ENCODE results near the gene FSIP1.

FSIP1 gene

GRCh38 chr15:39595338-39596221 lies 187.1 kb downstream of the FSIP1 start:
- DNase-seq (ENCODE audit: low read depth): no peak
- H3K4me3 ChIP-seq (ENCODE audit: low read depth, low read length): no peak overlapping the region
- TF ChIP-seq CTCF (conservative IDR thresholded peaks at IDR 0.05; ENCODE audit: low read depth, low read length): no peak

GRCh38 chr15:39594446-39595337 lies 187.9 kb downstream of the FSIP1 start:
- H3K4me3 ChIP-seq (ENCODE audit: low read depth, low read length): no peak overlapping the region
- TF ChIP-seq CTCF (conservative IDR thresholded peaks at IDR 0.05; ENCODE audit: low read depth, low read length): no peak
- DNase-seq (ENCODE audit: low read depth): peak; percentile 65

- no peak for TF ChIP-seq CTCF (conservative IDR thresholded peaks at IDR 0.05; ENCODE audit: low read depth, low read length)
- H3K4me3 ChIP-seq (ENCODE audit: low read depth, low read length): no peak overlapping the region
- no peak for DNase-seq (ENCODE audit: low read depth)
These were observed 188.8 kb downstream of the FSIP1 start for GRCh38 chr15:39593656-39594445.

GRCh38 chr15:39593071-39593655 lies 189.5 kb downstream of the FSIP1 start:
- H3K4me3 ChIP-seq (ENCODE audit: low read depth, low read length): no peak overlapping the region
- no peak for DNase-seq (ENCODE audit: low read depth)
- no peak for TF ChIP-seq CTCF (conservative IDR thresholded peaks at IDR 0.05; ENCODE audit: low read depth, low read length)

GRCh38 chr15:39592500-39592899 lies 190.1 kb downstream of the FSIP1 start:
- no peak for TF ChIP-seq CTCF (conservative IDR thresholded peaks at IDR 0.05; ENCODE audit: low read depth, low read length)
- H3K4me3 ChIP-seq (ENCODE audit: low read depth, low read length): no peak overlapping the region
- DNase-seq (ENCODE audit: low read depth): no peak

GRCh38 chr15:39591896-39592315 lies 190.7 kb downstream of the FSIP1 start:
- DNase-seq (ENCODE audit: low read depth): no peak
- H3K4me3 ChIP-seq (ENCODE audit: low read depth, low read length): no peak overlapping the region
- no peak for TF ChIP-seq CTCF (conservative IDR thresholded peaks at IDR 0.05; ENCODE audit: low read depth, low read length)
